Stimulated activated CD4-positive, alpha-beta T cell treated with anti-CD3 and anti-CD28 coated beads, Interleukin-15, amount 100 ng/mL, for 1 hour (primary cell): Measurements from ENCODE around the gene ROR2.
"Not testable (repeated sequence)": the region's sequence is repeated elsewhere in the genome, so short reads cannot be mapped to it uniquely, and the experiment has no call there.

Experiments
- DNase-seq, 2 donors: peaks; one replicate each; pipeline ENCODE4 v3.0.0-alpha.2; 2020; ENCODE audit warnings: low read depth in 1 of 2, low spot score in 1 of 2

Gene ROR2

GRCh38 chr9:91541734-91542133 lies 408.3 kb downstream of the ROR2 start:
- no peak for DNase-seq

- not testable (repeated sequence) for DNase-seq
Measured at GRCh38 chr9:91540506-91540905, 409.5 kb downstream of the ROR2 start.

- no peak for DNase-seq
Measured at GRCh38 chr9:91536211-91536691, 413.8 kb downstream of the ROR2 start.

GRCh38 chr9:91534374-91534773 lies 415.7 kb downstream of the ROR2 start:
- no peak for DNase-seq

GRCh38 chr9:91533382-91533781 lies 416.6 kb downstream of the ROR2 start:
- DNase-seq, result no peak

- no peak for DNase-seq
Measured at GRCh38 chr9:91532325-91532724, 417.7 kb downstream of the ROR2 start.

- DNase-seq, result no peak
Measured at GRCh38 chr9:91530829-91531228, 419.2 kb downstream of the ROR2 start.

GRCh38 chr9:91522481-91522880 lies 427.5 kb downstream of the ROR2 start:
- DNase-seq, result no peak

GRCh38 chr9:91519520-91520277 lies 430.3 kb downstream of the ROR2 start:
- DNase-seq, result no peak

- no peak for DNase-seq
Measured at GRCh38 chr9:91518462-91518861, 431.6 kb downstream of the ROR2 start.

GRCh38 chr9:91517801-91518200 lies 432.2 kb downstream of the ROR2 start:
- no peak for DNase-seq

- not testable (repeated sequence) for DNase-seq
Measured at GRCh38 chr9:91517332-91517731, 432.7 kb downstream of the ROR2 start.

- DNase-seq, result no peak
Measured at GRCh38 chr9:91516777-91517176, 433.3 kb downstream of the ROR2 start.

GRCh38 chr9:91516081-91516480 lies 433.9 kb downstream of the ROR2 start:
- no peak for DNase-seq

GRCh38 chr9:91515074-91515687 lies 434.8 kb downstream of the ROR2 start:
- DNase-seq, result no peak
